GM19238 (cell line): Measurements from ENCODE around the gene IDE.
A peak's percentile ranks its signal among the peaks of the same experiment; 100 is the strongest.
"Not testable (repeated sequence)": the region's sequence is repeated elsewhere in the genome, so short reads cannot be mapped to it uniquely, and the experiment has no call there.

Experiments
- DNase-seq: peaks from one replicate; pipeline ENCODE4 v3.0.0; 2011; ENCODE audit warnings: low spot score; ENCODE audit not compliant: insufficient read length

IDE gene

GRCh38 chr10:92573798-92574547, at the start of gene IDE:
IDE (minus strand) TSS chr10:92574093; CDS start chr10:92574019, 74 bp downstream.
- peak; percentile 74 for DNase-seq

- DNase-seq, result no peak
Observed at GRCh38 chr10:92619368-92619767, 45.5 kb upstream of the IDE start.

GRCh38 chr10:92615515-92615914, 41.6 kb upstream of the IDE start:
- DNase-seq, result no peak

GRCh38 chr10:92604841-92605240, 30.9 kb upstream of the IDE start:
- DNase-seq, result no peak

GRCh38 chr10:92598321-92598720, 24.4 kb upstream of the IDE start:
- no peak for DNase-seq

GRCh38 chr10:92595505-92595904, 21.6 kb upstream of the IDE start:
- no peak for DNase-seq

GRCh38 chr10:92593619-92594588, 20.0 kb upstream of the IDE start:
- no peak for DNase-seq

GRCh38 chr10:92592761-92593618, 19.1 kb upstream of the IDE start, which contains the start of gene KIF11:
KIF11 (plus strand) TSS chr10:92593130; CDS start chr10:92593376, 246 bp downstream.
- DNase-seq, result peak; percentile 69

- DNase-seq, result peak; percentile 79
Observed at GRCh38 chr10:92591550-92592022, 17.7 kb upstream of the IDE start.

- DNase-seq, result no peak
Observed at GRCh38 chr10:92590623-92591549, 17.0 kb upstream of the IDE start.

GRCh38 chr10:92582347-92582746, 8.5 kb upstream of the IDE start:
- DNase-seq, result not testable (repeated sequence)

- DNase-seq, result no peak
Observed at GRCh38 chr10:92575961-92576360, 2.1 kb upstream of the IDE start.

GRCh38 chr10:92574548-92575261, 812 bp upstream of the IDE start:
- DNase-seq, result no peak

GRCh38 chr10:92573091-92573797, 649 bp downstream of the IDE start:
- peak; percentile 37 for DNase-seq

- DNase-seq, result no peak
Observed at GRCh38 chr10:92572362-92573090, 1.4 kb downstream of the IDE start.

GRCh38 chr10:92571649-92572048, 2.2 kb downstream of the IDE start:
- no peak for DNase-seq

GRCh38 chr10:92569663-92570062, 4.2 kb downstream of the IDE start:
- DNase-seq, result not testable (repeated sequence)

GRCh38 chr10:92569071-92569470, 4.8 kb downstream of the IDE start:
- DNase-seq, result no peak
